Memory B cell (primary cell): ENCODE results near the gene ARVCF.

ENCODE experiments used
- ATAC-seq: fragments of 150-1000 bp; cut with Tn5 transposase; 2 replicates; pipeline ENCODE4 v1.10.0; 2021; ENCODE audit warnings: low read depth, mild to moderate bottlenecking, moderate library complexity
- DNase-seq, 2 donors: peaks; one replicate each; pipeline ENCODE4 v3.0.0; 2022; ENCODE audit warnings: low spot score in 2 of 2
- H3K27ac Mint-ChIP-seq: one replicate; pipeline ENCODE4 v1.8.0; 2022; ENCODE audit warnings: mild to moderate bottlenecking, moderate library complexity, mixed read lengths
- H3K27me3 Mint-ChIP-seq: one replicate; pipeline ENCODE4 v1.8.0; 2022; ENCODE audit warnings: mixed read lengths
- H3K36me3 Mint-ChIP-seq: one replicate; pipeline ENCODE4 v1.8.0; 2022; ENCODE audit warnings: mild to moderate bottlenecking, mixed read lengths
- H3K4me1 Mint-ChIP-seq: one replicate; pipeline ENCODE4 v1.8.0; 2022; ENCODE audit warnings: mixed read lengths
- H3K4me3 Mint-ChIP-seq: one replicate; pipeline ENCODE4 v1.8.0; 2022; ENCODE audit warnings: mild to moderate bottlenecking, moderate library complexity, mixed read lengths
- H3K9me3 Mint-ChIP-seq: one replicate; pipeline ENCODE4 v1.8.0; 2022; ENCODE audit warnings: mixed read lengths

ARVCF gene

GRCh38 chr22:19961868-19962245 is 54.8 kb downstream of the ARVCF start:
- H3K9me3 Mint-ChIP-seq = no peaks in the 10 kb centered on the region
- H3K4me3 Mint-ChIP-seq = no peak overlapping the region
- H3K27ac Mint-ChIP-seq = no peak overlapping the region
- H3K36me3 Mint-ChIP-seq = peaks cover 3% of the 10 kb centered on the region
- ATAC-seq (no peak), DNase-seq (no peak)
- H3K27me3 Mint-ChIP-seq = no peaks in the 10 kb centered on the region
- H3K4me1 Mint-ChIP-seq = peaks cover 2% of the 10 kb centered on the region

DNA sequence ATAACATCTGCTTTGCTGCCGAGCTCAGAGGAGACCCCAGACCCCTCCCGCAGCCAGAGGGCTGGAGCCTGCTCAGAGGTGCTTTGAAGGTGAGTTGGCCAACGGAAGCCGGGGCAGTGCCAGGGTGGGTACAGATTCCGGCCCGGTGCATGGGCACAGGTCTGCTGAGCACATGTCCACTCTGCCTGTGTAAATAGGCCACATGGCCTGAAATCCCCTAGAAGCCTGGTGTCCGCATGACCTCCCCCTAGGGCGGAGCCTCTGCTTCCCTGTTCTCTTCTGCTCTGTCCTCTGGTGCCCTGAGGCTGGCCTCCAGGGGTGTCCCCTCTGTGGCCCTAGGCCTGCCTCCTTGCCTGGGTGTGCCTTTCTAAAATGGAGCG is 55.4 kb downstream of the ARVCF start:
- Mint-ChIP-seq H3K4me1 (peaks cover 2% of the 10 kb centered on the region), H3K9me3 (no peaks in the 10 kb centered on the region), H3K4me3 (no peak overlapping the region), H3K36me3 (peaks cover 2% of the 10 kb centered on the region), H3K27me3 (no peaks in the 10 kb centered on the region), H3K27ac (no peak overlapping the region)
- no peak for ATAC-seq
- no peak for DNase-seq

- Mint-ChIP-seq H3K4me1 (peaks cover 2% of the 10 kb centered on the region), H3K36me3 (peaks cover 2% of the 10 kb centered on the region), H3K9me3 (no peaks in the 10 kb centered on the region), H3K4me3 (no peak overlapping the region), H3K27ac (no peak overlapping the region), H3K27me3 (no peaks in the 10 kb centered on the region)
- DNase-seq (no peak), ATAC-seq (no peak)
Measured at GRCh38 chr22:19960491-19961200, 56.0 kb downstream of the ARVCF start.

- no peak for DNase-seq
- Mint-ChIP-seq H3K4me3 (no peak overlapping the region), H3K9me3 (no peaks in the 10 kb centered on the region), H3K27me3 (no peaks in the 10 kb centered on the region), H3K27ac (no peak overlapping the region), H3K4me1 (peaks cover 5% of the 10 kb centered on the region), H3K36me3 (peaks cover 2% of the 10 kb centered on the region)
- ATAC-seq = no peak
Measured at GRCh38 chr22:19959587-19960490, 56.8 kb downstream of the ARVCF start.

DNA sequence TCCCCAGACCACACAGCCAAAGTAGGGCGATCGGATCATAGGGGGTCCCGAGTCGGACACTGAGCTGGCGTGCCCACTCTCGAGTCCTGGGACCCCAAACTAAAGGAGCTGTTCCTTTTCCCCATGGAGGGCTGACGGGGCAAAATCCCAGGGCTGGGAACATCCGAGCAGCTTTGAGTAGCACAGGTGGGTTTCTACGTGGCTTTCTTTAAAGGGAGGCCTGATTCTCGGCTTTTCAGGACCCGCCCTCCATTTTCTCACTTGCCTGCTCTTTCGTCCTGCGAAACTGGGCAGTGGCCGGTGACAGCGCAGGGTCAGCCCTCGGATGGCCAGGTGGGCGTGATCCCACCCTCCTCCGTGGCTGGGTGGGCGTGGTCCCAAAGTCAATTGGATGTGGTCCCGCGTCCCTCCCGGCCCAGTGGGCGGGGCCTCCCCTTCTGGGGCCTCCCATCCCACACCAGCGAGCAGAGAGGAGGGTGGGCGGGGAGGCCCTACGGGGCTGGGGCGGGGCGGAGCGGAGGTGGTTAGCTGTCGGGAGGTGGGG is 57.5 kb downstream of the ARVCF start:
- no peaks in the 10 kb centered on the region for H3K27me3 Mint-ChIP-seq
- H3K27ac Mint-ChIP-seq = no peak overlapping the region
- ATAC-seq (no peak), DNase-seq (no peak)
- H3K4me3 Mint-ChIP-seq = no peak overlapping the region
- H3K4me1 Mint-ChIP-seq = peaks cover 5% of the 10 kb centered on the region
- no peaks in the 10 kb centered on the region for H3K9me3 Mint-ChIP-seq
- H3K36me3 Mint-ChIP-seq = peaks cover 2% of the 10 kb centered on the region

- Mint-ChIP-seq H3K36me3 (peaks cover 2% of the 10 kb centered on the region), H3K9me3 (no peaks in the 10 kb centered on the region), H3K4me1 (peaks cover 8% of the 10 kb centered on the region), H3K27ac (no peak overlapping the region), H3K4me3 (no peak overlapping the region), H3K27me3 (no peaks in the 10 kb centered on the region)
- ATAC-seq (no peak), DNase-seq (no peak)
Measured at GRCh38 chr22:19958083-19959042, 58.3 kb downstream of the ARVCF start.

DNA sequence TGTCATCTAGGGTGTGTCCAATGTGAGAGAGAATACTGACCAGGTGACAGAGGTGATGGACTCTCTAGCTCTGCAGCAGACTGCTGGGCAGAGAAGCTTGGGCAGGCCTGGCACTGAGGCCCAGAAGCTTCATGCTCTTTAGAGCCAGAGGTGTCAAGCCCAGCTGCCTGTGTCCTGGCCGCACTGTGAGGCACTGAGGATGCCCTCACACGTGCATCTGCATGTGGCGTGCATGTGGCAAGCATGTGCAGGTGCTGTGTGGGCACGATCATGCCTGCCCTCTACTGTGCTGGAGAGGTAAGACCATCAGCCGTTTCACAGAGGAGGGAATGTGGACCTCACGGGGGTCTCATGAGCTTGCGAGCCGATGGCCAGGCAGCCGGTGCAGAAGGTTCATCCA is 59.2 kb downstream of the ARVCF start:
- ATAC-seq (no peak), DNase-seq (no peak)
- Mint-ChIP-seq H3K36me3 (no peaks in the 10 kb centered on the region), H3K27me3 (no peaks in the 10 kb centered on the region), H3K4me3 (no peak overlapping the region), H3K27ac (no peak overlapping the region), H3K4me1 (peaks cover 8% of the 10 kb centered on the region), H3K9me3 (no peaks in the 10 kb centered on the region)

DNA sequence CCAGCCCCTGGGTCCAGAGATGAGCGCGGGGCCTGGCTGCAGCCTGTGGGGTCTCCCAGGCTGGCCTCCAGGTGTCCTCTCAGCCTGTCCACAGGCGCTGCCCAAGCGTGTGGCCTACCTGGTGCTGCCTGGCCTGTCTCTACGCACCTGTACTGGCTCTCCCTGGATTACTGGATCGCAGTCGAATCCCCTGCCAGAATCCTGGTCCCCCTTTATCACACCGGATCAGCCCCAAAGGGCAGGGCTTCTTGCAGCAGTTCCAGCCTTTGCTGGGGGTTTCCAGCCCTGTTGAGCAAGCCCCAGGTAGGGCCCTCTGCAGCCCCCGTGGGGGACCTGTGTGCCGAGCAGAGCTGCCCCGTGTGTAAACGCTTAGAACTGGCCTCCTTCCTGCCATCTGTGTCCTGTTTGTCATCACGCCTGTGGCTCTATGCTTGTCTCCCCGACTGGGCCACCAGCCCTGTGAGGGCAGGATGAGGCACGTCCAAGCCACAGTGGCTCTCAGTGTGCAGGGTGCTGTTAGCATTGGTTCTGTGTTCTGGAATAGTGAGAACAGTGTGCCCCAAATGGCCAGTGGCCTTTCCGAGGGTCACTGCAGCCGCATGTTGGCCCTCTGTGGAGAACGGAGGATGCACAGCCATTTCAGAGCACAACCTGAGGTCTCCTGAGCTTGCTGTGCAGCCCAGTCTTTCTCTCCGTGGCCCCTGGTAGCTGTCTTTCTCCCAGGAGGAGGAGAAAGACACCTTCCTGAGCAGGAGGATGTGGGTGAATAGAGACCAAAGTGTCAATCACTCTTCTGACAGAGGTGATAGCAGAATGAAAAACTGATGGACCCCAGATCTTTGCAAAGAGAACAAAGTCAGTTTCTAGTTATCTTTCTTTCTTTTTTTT is 61.1 kb downstream of the ARVCF start:
- Mint-ChIP-seq H3K4me1 (peaks cover 12% of the 10 kb centered on the region), H3K4me3 (no peak overlapping the region), H3K9me3 (no peaks in the 10 kb centered on the region), H3K27ac (no peak overlapping the region), H3K27me3 (no peaks in the 10 kb centered on the region), H3K36me3 (peaks cover 7% of the 10 kb centered on the region)
- ATAC-seq = no peak
- no peak for DNase-seq

DNA sequence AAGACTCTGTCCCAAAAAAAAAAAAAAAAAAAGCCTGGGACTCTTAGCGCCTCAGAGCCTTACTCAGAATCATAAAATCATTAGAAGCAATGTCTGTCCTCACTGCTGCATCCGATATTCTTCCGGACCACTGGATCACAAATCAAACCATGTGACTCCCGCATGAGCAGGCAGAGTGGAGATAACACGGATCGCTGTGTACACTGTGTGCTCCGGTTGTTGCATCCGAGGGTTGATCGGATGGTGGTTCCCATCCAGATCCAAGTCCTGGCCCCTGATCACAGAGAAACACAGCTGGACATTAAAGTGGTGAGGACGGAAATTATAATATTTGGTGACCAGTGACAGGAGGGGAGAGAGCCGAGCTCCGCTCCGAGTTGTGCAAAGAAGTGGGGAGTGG is 65.3 kb downstream of the ARVCF start:
- H3K27ac Mint-ChIP-seq = no peak overlapping the region
- no peaks in the 10 kb centered on the region for H3K9me3 Mint-ChIP-seq
- H3K4me3 Mint-ChIP-seq = no peak overlapping the region
- no peaks in the 10 kb centered on the region for H3K27me3 Mint-ChIP-seq
- H3K36me3 Mint-ChIP-seq = peaks cover 11% of the 10 kb centered on the region
- ATAC-seq (no peak), DNase-seq (no peak)
- H3K4me1 Mint-ChIP-seq = peaks cover 19% of the 10 kb centered on the region

DNA sequence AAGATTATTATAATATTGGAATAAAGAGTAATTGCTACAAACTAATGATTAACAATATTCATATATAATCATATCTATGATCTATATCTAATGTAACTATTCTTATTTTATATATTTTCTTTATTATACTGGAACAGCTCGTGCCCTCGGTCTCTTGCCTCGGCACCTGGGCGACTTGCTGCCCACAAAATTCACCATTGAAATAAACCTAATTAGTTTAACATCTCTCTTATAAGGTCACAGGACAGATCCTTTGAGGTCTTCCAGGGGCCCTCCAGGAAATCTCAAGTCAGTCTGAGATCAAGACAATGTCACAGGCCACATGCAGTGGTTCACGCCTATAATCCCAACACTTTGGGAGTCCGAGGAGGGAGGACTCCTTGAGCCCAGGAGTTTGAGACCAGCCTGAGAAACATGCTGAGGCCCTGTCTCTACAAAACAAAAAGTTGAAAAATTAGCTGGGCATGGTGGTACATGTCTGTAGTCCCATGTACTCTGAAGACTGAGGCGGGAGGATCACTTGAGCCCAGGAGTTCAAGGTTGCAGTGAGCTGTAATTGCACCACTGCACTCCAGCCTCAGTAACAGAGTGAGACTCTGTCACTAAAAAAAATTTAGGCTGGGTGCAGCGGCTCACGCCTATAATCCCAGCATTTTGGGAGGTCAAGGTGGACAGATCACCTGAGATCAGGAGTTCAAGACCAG is 68.4 kb downstream of the ARVCF start:
- DNase-seq (no peak), ATAC-seq (no peak)
- peaks cover 13% of the 10 kb centered on the region for H3K36me3 Mint-ChIP-seq
- no peaks in the 10 kb centered on the region for H3K9me3 Mint-ChIP-seq
- peaks cover 19% of the 10 kb centered on the region for H3K4me1 Mint-ChIP-seq
- no peaks in the 10 kb centered on the region for H3K27me3 Mint-ChIP-seq
- no peak overlapping the region for H3K4me3 Mint-ChIP-seq
- H3K27ac Mint-ChIP-seq = no peak overlapping the region

GRCh38 chr22:19943082-19944026 is 73.3 kb downstream of the ARVCF start:
- no peak for DNase-seq
- H3K27me3 Mint-ChIP-seq = no peaks in the 10 kb centered on the region

More at GRCh38 chr22:19943082-19944026, 73.3 kb downstream of the ARVCF start:
- peak overlapping the region; percentile 94 for H3K4me3 Mint-ChIP-seq
- H3K4me1 Mint-ChIP-seq = peaks cover 30% of the 10 kb centered on the region
- peaks cover 2% of the 10 kb centered on the region for H3K36me3 Mint-ChIP-seq
- H3K27ac Mint-ChIP-seq = peak overlapping the region; percentile 94
- no peak for ATAC-seq
- no peaks in the 10 kb centered on the region for H3K9me3 Mint-ChIP-seq
